GM19452 (cell line): Measurements from ENCODE around the gene WNT7A.

Experiments used
- ATAC-seq: cut with Tn5 transposase; IDR thresholded peaks from one replicate; pipeline ENCODE4 v1.9.1; 2021; ENCODE audit not compliant: unreplicated experiment

The WNT7A gene

GRCh38 chr3:13849018-13849417, 30.9 kb downstream of the WNT7A start:
- ATAC-seq = no peak

GRCh38 chr3:13846716-13847570, 32.9 kb downstream of the WNT7A start:
- no peak for ATAC-seq

GRCh38 chr3:13846238-13846637, 33.6 kb downstream of the WNT7A start:
- ATAC-seq = no peak

DNA sequence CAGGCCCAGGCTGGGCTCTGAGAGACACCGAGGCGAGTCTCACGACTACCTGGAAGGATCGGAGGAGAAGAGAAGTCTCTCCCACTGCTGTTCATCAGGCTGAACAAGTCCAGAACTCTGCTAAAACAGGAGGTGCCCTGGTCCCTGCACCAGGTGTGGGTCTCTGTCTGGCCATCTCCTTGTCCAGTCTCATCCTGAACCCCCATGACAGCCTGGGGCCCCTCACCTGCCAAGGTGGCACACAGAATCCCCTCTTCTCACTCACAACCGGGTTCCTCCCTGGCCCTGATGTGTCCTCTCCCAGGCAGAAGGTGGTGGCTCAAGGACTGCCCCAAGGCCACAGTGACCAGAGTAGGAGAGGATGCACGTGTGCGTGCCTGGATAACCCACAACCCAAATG, 34.1 kb downstream of the WNT7A start:
- no peak for ATAC-seq

GRCh38 chr3:13844911-13845310, 35.0 kb downstream of the WNT7A start:
- ATAC-seq = no peak

DNA sequence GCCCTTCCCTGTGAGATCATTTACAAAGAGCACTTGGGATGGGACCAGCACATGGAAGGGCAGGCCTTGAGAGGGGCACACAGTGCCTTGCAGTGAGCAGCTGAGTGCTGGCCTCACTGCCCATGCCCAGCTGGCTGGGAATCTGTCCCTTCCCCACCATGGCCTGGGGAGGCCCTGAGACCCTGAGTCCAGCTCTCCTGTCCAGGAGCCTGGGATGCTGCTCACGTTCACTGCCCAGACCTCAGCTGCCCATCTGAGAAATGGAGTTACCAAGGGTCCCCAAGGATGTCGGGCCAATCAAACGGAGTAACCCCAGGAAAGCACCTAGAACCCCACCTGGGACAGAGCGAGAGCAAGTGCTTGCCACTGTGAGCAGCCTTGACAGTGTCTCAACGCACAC, 35.6 kb downstream of the WNT7A start:
- no peak for ATAC-seq

- no peak for ATAC-seq
Observed at GRCh38 chr3:13843351-13843750, 36.5 kb downstream of the WNT7A start.

GRCh38 chr3:13842226-13842625, 37.6 kb downstream of the WNT7A start:
- no peak for ATAC-seq

GRCh38 chr3:13841826-13842225, 38.0 kb downstream of the WNT7A start:
- ATAC-seq = no peak

DNA sequence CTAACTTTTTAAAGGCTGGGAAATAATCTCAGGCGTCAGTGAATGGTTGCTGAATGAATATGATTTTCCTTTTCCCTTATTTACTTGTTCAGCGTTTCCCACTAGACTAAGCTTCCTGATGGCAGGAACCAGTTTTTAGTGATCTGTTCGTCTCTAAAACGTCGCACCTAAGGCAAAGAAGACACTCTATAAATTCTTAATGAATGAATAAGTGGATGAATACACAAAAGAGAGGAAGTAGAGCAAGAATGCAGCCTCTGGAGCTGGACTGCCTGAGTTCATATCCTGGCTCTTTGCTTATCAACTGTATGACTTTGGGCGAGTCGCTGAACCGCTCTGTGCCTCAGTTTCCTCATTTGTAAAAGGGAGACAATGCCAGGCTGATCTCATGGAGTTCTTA, 38.7 kb downstream of the WNT7A start:
- no peak for ATAC-seq

DNA sequence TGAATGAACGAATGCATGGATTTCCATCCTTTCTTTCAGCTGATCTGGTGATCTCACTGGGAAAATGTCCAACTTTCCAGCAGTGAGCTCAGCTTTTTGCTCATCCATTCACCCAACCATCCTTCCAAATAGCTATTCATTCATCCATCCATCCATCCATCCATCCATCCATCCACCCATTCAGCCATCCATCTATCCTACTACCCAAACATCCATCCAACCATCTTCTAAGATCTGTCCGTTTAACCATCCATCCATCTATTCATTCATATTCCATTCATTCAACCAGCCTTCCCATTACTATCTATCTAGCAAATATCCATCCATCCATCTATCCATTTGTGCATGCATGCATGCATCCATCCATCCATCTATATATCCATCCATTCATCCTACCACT, 39.4 kb downstream of the WNT7A start:
- ATAC-seq = no peak

GRCh38 chr3:13839726-13840340, 40.0 kb downstream of the WNT7A start:
- ATAC-seq = no peak

GRCh38 chr3:13839253-13839652, 40.6 kb downstream of the WNT7A start:
- no peak for ATAC-seq

- no peak for ATAC-seq
Observed at GRCh38 chr3:13838421-13838820, 41.5 kb downstream of the WNT7A start.

GRCh38 chr3:13837751-13838150, 42.1 kb downstream of the WNT7A start:
- ATAC-seq = no peak

DNA sequence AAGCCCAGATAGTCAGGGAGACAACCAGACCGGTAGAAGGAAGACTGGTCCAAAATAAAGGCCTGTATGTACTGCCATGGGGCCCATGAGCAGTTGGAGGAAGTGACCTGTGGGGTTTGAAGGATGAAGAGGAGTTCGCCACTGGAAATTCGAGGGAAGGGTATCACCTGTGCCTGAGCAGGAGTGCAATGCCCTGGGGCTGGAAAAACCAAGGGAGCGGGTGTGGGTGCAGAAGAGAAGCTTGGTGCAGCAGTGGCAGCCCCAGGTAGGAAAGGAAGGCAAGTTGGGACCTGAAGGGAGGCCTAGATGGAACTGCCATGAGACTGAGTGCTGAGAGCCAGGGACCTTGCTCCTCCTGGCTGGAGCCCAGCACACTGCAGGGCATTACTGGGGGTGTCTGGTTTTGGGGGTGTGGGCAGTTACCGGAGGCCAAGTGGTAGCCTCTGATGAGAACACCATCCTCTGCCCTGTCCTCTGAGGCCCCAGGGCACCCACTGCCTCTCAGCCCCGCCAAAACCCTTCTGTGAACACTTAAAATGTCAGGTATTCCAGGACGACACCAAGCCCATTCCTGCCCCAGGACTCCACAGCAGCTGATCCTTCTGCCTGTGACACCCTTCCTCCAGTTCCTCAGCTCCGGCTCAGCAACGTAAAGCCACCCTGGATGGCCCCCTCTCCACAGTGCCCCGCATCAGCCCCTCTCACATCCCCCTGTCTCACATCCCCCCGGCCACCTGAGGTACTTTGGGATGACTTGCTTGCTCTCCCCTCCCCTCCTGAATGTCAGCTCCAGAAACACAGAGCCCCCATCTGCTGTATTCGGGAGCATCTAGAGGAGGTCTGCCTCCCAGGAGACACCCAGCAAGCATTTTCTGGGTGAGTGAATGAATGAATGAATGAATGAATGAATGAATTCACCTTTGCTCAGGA, 42.9 kb downstream of the WNT7A start:
- ATAC-seq = no peak

DNA sequence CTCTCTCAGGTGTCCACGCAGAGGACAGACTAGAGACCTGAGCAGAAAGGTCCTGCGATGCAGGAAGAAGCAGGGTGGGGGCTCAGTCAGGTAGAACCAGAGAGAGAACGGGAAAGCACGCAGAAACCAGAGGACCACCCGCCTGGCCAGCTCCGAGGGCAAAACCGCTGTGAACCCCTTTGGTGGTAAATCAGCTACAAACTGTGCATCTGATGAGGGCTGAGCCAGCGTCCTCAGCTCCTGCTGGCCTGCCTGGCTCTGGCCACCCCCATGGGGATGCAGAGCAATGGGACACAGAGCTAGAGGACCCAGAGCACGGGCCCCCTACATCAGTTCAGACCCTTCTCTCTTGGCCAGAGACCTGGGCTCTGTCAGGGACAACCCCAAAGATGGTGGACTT, 44.6 kb downstream of the WNT7A start:
- no peak for ATAC-seq

- no peak for ATAC-seq
Observed at GRCh38 chr3:13834258-13835035, 45.4 kb downstream of the WNT7A start.

GRCh38 chr3:13833506-13834257, 46.2 kb downstream of the WNT7A start:
- ATAC-seq = no peak

DNA sequence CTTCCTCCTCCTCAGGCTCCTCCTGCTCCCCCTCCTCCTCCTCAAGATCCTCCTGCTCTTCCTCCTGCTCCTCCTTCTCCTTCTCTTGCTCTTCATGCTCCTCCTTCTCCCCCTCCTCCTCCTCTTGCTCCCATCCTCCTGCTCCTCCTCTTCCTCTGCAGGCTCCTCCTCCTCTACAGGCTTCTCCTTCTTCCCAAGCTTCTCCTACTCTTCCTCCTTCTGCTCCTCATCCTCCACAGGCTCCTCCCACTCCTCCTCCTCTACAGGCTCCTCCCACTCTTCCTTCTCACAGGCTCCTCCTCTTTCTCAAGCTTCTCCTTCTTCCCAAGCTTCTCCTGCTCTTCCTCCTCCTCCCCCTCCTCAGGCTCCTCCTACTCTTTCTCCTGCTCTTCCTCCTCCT, 47.7 kb downstream of the WNT7A start:
- no peak for ATAC-seq
